ENCODE results near the gene EPHB1.
A peak's percentile ranks its signal among the peaks of the same experiment; 100 is the strongest.

Gene EPHB1

GRCh38 chr3:134794950-134795745 is at the start of gene EPHB1:
Gene EPHB1, plus strand, starts transcription at chr3:134795260.
- peak; percentile 85 to 88 for DNase-seq

GRCh38 chr3:134748698-134749097 is 46.4 kb upstream of the EPHB1 start:
- DNase-seq, result no peak

- no peak for DNase-seq
Observed at GRCh38 chr3:134749174-134749573, 45.9 kb upstream of the EPHB1 start.

GRCh38 chr3:134749802-134750553 is 45.1 kb upstream of the EPHB1 start:
- DNase-seq, result no peak

GRCh38 chr3:134751831-134752230 is 43.2 kb upstream of the EPHB1 start:
- DNase-seq, result no peak

GRCh38 chr3:134752761-134753461 is 42.1 kb upstream of the EPHB1 start:
- no peak for DNase-seq

- DNase-seq, result peak in 1 of 2 experiments; percentile 1
Observed at GRCh38 chr3:134753999-134754742, 40.9 kb upstream of the EPHB1 start.

- DNase-seq, result peak; percentile 37 to 64
Observed at GRCh38 chr3:134754768-134755559, 40.1 kb upstream of the EPHB1 start.

- DNase-seq, result no peak
Observed at GRCh38 chr3:134755821-134756220, 39.2 kb upstream of the EPHB1 start.

GRCh38 chr3:134757549-134758069 is 37.5 kb upstream of the EPHB1 start:
- DNase-seq, result no peak

- no peak for DNase-seq
Observed at GRCh38 chr3:134761213-134761612, 33.8 kb upstream of the EPHB1 start.

GRCh38 chr3:134762016-134762415 is 33.0 kb upstream of the EPHB1 start:
- DNase-seq, result no peak

GRCh38 chr3:134765468-134765867 is 29.6 kb upstream of the EPHB1 start:
- no peak for DNase-seq

- no peak for DNase-seq
Observed at GRCh38 chr3:134766290-134766689, 28.8 kb upstream of the EPHB1 start.

GRCh38 chr3:134768116-134768515 is 26.9 kb upstream of the EPHB1 start:
- no peak for DNase-seq

GRCh38 chr3:134768837-134769236 is 26.2 kb upstream of the EPHB1 start:
- no peak for DNase-seq

- no peak for DNase-seq
Observed at GRCh38 chr3:134769287-134769868, 25.7 kb upstream of the EPHB1 start.

GRCh38 chr3:134772011-134772410 is 23.0 kb upstream of the EPHB1 start:
- DNase-seq, result no peak

- DNase-seq, result no peak
Observed at GRCh38 chr3:134772591-134772990, 22.5 kb upstream of the EPHB1 start.

- DNase-seq, result no peak
Observed at GRCh38 chr3:134775831-134776230, 19.2 kb upstream of the EPHB1 start.

GRCh38 chr3:134776518-134776917 is 18.5 kb upstream of the EPHB1 start:
- no peak for DNase-seq

Data from Kasumi-1 (cell line).